Type B pancreatic cell (in vitro differentiated cells): Measurements from ENCODE around the gene LRRC53. TPM values are rescaled to one million over a fixed set of nuclear protein-coding genes. Genes with fewer than 3 reads are reported as not detected.

Experiments
- DNase-seq: peaks from one replicate; pipeline ENCODE4 v3.0.0; 2021; ENCODE audit warnings: mixed read lengths; ENCODE audit not compliant: unreplicated experiment; ENCODE audit errors: extremely low spot score
- H3K27ac Mint-ChIP-seq: 2 replicates; pipeline ENCODE4 v1.8.0; 2021; ENCODE audit warnings: mild to moderate bottlenecking, mixed read lengths
- H3K27me3 Mint-ChIP-seq: 2 replicates; pipeline ENCODE4 v1.8.0; 2021; ENCODE audit warnings: mixed read lengths
- H3K36me3 Mint-ChIP-seq: 2 replicates; pipeline ENCODE4 v1.8.0; 2021; ENCODE audit warnings: mixed read lengths
- H3K4me1 Mint-ChIP-seq: one replicate; pipeline ENCODE4 v1.8.0; 2021; ENCODE audit warnings: mixed read lengths; ENCODE audit not compliant: unreplicated experiment
- H3K4me3 Mint-ChIP-seq: 2 replicates; pipeline ENCODE4 v1.8.0; 2021; ENCODE audit warnings: mild to moderate bottlenecking, mixed read lengths
- H3K9me3 Mint-ChIP-seq: 2 replicates; pipeline ENCODE4 v1.8.0; 2021; ENCODE audit warnings: mixed read lengths
- long read RNA-seq: library from polyadenylated mRNA; unstranded; transcript quantifications from one replicate; pipeline ENCODE4 v2.0.0, GENCODE V29; 2020
- total RNA-seq: library from RNA; stranded (reverse); gene quantifications from 2 replicates; pipeline ENCODE4 v1.2.1, GENCODE V29; 2021; ENCODE audit warnings: low replicate concordance
- TF ChIP-seq, protein P1 (sequence below): fragments of 200-600 bp; sonication (generic); conservative IDR thresholded peaks from 2 replicates; pipeline ENCODE4 v1.5.0; 2021; ENCODE audit warnings: antibody characterized with exemption, mild to moderate bottlenecking

The LRRC53 gene, protein sequence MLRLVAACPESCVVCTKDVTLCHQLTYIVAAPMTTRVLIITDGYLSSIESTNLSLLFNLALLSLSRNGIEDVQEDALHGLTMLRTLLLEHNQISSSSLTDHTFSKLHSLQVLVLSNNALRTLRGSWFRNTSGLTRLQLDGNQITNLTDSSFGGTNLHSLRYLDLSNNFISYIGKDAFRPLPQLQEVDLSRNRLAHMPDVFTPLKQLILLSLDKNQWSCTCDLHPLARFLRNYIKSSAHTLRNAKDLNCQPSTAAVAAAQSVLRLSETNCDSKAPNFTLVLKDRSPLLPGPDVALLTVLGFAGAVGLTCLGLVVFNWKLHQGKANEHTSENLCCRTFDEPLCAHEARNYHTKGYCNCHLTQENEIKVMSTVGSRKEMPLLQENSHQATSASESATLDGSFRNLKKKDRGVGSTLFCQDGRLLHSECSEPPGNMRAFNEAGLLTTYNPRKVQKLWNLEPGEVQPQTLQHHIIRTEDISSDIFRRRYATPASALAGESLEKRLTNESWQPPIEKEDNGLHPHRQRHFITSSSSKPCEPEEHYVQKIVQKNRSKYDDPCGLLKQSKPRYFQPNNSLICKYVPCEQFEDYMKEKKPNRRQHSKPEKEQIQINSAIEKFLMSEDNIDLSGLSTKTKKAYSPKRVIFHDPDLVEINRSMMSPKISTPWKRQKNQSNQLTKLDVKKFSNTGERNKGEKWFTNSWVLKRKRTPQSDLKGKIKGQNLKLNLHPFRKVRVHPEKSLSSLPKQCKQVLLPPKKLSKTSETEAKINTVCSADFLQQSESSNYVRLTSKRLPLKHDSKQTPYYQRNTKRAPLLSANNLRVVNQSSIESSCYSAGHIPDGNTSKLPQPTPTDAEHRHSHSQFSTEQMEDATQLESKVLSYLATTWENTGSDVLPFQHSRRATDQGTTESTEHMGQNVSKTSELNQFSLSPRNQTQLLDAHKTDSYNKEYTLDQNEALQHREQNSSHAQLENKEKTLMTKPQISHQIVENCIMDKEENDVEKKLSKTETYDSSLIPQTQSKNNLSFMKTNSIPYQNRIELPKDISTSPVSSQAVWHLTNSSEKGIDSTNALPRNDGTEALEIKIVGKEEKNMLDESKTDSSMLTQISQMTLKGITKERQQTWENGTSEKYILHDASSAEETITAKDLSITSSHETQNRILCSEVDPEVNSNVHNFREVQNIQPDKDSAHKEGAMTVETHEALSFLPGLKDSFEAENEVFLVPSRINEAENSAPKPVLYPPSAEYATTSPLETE
- total RNA-seq = not detected in 2 replicates
- long read RNA-seq = 0 reads

DNA sequence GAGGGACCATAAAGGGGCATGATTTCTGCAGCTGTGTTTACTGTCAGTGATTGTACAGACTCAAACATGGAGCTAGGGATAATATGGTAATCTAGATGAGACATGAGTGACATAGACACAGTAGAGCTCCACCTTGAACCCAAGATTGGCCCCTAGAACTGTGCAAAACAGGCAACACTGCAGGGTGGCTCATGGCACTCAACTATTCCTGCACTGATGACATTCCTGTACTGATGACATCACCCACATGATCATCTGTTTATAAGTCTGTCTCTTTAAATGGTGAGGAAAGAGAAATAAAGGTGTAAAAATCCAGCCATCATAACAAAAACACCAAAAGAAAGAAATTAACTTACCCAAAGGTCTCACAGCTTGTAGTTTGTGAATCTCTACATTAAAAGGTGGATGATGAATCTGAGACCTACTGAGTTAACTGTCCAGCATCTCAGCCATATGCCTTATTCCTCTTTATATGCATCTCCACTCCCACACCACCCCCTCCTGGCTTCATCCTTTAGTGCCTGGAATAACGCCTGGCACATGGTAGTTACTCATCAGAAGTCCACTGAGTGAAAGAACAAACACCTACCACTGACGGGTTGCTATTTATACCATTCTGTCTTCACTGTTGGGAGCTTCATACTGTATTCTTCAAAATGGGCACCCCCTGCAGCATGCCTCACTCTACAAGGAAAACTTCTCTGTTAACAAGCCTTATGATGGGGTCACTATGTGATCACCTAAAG is at the start of gene LRRC53:
Gene LRRC53 (minus strand): TSS at position 442 of the 746 bp plus-strand sequence. CDS start 29,262 bp downstream, outside the sequence.
- Mint-ChIP-seq H3K36me3 (no peaks in the 10 kb centered on the region), H3K27ac (no peak within 1 kb of the TSS), H3K27me3 (peaks cover 17% of the 10 kb centered on the region), H3K4me1 (no peaks in the 10 kb centered on the region), H3K4me3 (no peak within 1 kb of the TSS), H3K9me3 (no peaks in the 10 kb centered on the region)
- TF ChIP-seq, protein P1, sequence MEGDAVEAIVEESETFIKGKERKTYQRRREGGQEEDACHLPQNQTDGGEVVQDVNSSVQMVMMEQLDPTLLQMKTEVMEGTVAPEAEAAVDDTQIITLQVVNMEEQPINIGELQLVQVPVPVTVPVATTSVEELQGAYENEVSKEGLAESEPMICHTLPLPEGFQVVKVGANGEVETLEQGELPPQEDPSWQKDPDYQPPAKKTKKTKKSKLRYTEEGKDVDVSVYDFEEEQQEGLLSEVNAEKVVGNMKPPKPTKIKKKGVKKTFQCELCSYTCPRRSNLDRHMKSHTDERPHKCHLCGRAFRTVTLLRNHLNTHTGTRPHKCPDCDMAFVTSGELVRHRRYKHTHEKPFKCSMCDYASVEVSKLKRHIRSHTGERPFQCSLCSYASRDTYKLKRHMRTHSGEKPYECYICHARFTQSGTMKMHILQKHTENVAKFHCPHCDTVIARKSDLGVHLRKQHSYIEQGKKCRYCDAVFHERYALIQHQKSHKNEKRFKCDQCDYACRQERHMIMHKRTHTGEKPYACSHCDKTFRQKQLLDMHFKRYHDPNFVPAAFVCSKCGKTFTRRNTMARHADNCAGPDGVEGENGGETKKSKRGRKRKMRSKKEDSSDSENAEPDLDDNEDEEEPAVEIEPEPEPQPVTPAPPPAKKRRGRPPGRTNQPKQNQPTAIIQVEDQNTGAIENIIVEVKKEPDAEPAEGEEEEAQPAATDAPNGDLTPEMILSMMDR = no peak
- no peak for DNase-seq

DNA sequence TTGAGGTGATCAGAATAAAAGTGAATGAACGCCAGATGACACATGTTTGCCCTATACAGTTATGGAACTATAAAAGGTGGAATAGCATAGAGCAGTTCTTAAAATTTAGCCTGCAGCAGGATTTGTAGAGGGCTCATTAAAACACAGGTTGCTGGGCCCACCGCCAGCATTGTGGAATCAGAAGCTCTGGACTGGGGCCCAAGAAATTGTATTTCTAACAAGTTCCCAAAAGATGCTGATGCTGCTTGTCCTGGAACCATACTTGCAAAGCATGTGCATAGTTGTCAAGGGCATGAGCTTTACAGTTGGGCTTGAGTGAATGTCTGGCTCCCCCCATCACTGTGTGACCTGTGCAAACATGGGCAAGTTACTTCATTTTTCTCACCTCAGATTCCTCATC is 37.5 kb upstream of the LRRC53 start:
- H3K36me3 Mint-ChIP-seq = no peaks in the 10 kb centered on the region
- H3K27ac Mint-ChIP-seq = no peak overlapping the region
- H3K9me3 Mint-ChIP-seq = no peaks in the 10 kb centered on the region
- peaks cover 4% of the 10 kb centered on the region for H3K27me3 Mint-ChIP-seq
- TF ChIP-seq, protein P1 = no peak
- H3K4me1 Mint-ChIP-seq = no peaks in the 10 kb centered on the region
- no peak overlapping the region for H3K4me3 Mint-ChIP-seq
- no peak for DNase-seq

DNA sequence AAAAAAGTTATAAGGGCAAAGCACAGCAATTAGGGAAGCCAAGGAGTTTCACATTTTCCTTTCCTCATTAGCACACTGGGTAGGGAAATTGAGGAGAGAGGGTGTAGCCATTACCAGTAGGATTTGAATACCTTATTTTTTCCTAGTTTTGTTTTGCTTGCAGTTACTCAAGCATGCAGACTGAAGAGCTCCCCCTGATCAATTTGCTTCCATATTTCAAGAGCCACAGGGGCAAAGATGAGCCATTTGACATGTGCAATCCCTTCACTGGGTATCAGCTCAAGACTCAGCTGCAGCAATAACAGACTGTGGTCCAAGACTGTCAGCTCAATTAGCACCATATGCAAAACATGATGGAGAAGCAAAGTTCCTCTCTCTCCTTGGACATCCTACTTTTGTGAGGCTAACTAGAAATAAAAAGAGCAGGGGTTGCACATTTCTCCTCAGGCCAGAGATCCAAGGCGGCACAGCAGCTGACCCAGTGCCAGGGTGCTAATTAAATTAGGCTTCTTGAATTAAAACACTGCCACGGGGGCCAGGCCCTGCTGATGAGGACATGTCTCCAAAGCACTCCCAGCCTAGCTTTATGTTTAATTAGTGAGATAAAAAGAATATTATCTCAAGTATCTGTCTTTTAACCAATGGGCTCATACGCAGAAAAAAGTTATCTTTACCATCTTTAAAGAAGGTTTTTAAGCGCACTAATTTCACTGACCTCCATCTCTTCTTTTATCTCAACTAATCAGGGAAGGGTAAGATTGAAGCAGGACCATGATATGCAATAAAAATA is 36.7 kb upstream of the LRRC53 start:
- no peaks in the 10 kb centered on the region for H3K4me1 Mint-ChIP-seq
- H3K4me3 Mint-ChIP-seq = no peak overlapping the region
- peaks cover 4% of the 10 kb centered on the region for H3K9me3 Mint-ChIP-seq
- no peaks in the 10 kb centered on the region for H3K36me3 Mint-ChIP-seq
- DNase-seq = no peak
- no peak overlapping the region for H3K27ac Mint-ChIP-seq
- TF ChIP-seq, protein P1 = no peak
- no peaks in the 10 kb centered on the region for H3K27me3 Mint-ChIP-seq

DNA sequence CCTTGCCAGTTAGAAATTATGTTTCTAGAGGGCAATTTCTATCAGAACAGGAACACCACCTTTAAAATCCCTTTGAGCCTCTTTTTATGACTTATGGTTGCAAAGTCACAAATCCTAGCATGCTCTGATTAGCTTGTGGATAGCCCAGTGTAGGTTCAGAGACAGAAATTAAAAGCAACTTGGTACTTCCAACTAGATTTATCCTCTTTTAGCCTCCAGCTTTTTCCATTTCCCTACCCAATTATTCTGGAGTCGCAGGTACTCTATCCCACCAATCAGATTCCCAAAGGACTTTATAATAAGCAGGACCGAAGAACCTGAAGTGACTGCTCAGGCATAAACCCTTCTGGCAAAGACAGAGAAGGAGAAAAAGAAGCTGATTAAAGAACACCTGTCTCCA is 33.4 kb upstream of the LRRC53 start:
- no peak for DNase-seq
- Mint-ChIP-seq H3K9me3 (peaks cover 4% of the 10 kb centered on the region), H3K27me3 (peaks cover 3% of the 10 kb centered on the region), H3K4me1 (no peaks in the 10 kb centered on the region), H3K4me3 (no peak overlapping the region), H3K36me3 (no peaks in the 10 kb centered on the region), H3K27ac (no peak overlapping the region)
- TF ChIP-seq, protein P1 = no peak
